GM18507 (cell line): ENCODE results near the gene FIGNL2.
"Not testable (repeated sequence)": the region's sequence is repeated elsewhere in the genome, so short reads cannot be mapped to it uniquely, and the experiment has no call there.

Experiments
- DNase-seq: peaks from one replicate; pipeline ENCODE4 v3.0.0; 2011; ENCODE audit warnings: low read depth; ENCODE audit not compliant: insufficient read length; ENCODE audit errors: extremely low spot score
- FAIRE-seq: peaks from 2 replicates; lab custom pipeline; 2011; peaks lifted over from hg19 to GRCh38; lab: Jason Lieb, UNC

The FIGNL2 gene

GRCh38 chr12:51848326-51848727 lies at the start of gene FIGNL2:
TSS of gene FIGNL2 (minus strand) at chr12:51848718. CDS start at chr12:51822413, 26,305 bp downstream.
- DNase-seq (no peak), FAIRE-seq (no peak)

GRCh38 chr12:51897181-51897580 lies 48.7 kb upstream of the FIGNL2 start:
- DNase-seq: no peak
- FAIRE-seq: no peak

GRCh38 chr12:51896236-51896635 lies 47.7 kb upstream of the FIGNL2 start:
- DNase-seq: no peak

GRCh38 chr12:51895378-51896135 lies 47.0 kb upstream of the FIGNL2 start:
- DNase-seq (no peak), FAIRE-seq (no peak)

More at GRCh38 chr12:51896236-51896635, 47.7 kb upstream of the FIGNL2 start:
- FAIRE-seq: no peak

- DNase-seq (no peak), FAIRE-seq (no peak)
Observed at GRCh38 chr12:51893786-51894185, 45.3 kb upstream of the FIGNL2 start.

- FAIRE-seq (no peak), DNase-seq (no peak)
Observed at GRCh38 chr12:51891843-51892242, 43.3 kb upstream of the FIGNL2 start.

- FAIRE-seq: no peak
- DNase-seq: no peak
Observed at GRCh38 chr12:51890511-51891171, 42.1 kb upstream of the FIGNL2 start.

GRCh38 chr12:51890133-51890464 lies 41.6 kb upstream of the FIGNL2 start:
- FAIRE-seq: no peak

GRCh38 chr12:51889216-51890132 lies 41.0 kb upstream of the FIGNL2 start:
- no peak for FAIRE-seq
- DNase-seq: no peak

More at GRCh38 chr12:51890133-51890464, 41.6 kb upstream of the FIGNL2 start:
- DNase-seq: no peak

GRCh38 chr12:51888316-51889215 lies 40.0 kb upstream of the FIGNL2 start:
- DNase-seq: no peak
- no peak for FAIRE-seq

- FAIRE-seq (no peak), DNase-seq (no peak)
Observed at GRCh38 chr12:51887476-51888315, 39.2 kb upstream of the FIGNL2 start, which contains the start of gene ANKRD33. TSS of gene ANKRD33 (plus strand) at chr12:51888103. CDS start at chr12:51888187, 84 bp downstream.

- FAIRE-seq (no peak), DNase-seq (no peak)
Observed at GRCh38 chr12:51886021-51886710, 37.6 kb upstream of the FIGNL2 start.

GRCh38 chr12:51885294-51886020 lies 36.9 kb upstream of the FIGNL2 start:
- DNase-seq, FAIRE-seq: not testable (repeated sequence)

- FAIRE-seq (no peak), DNase-seq (no peak)
Observed at GRCh38 chr12:51884676-51885229, 36.2 kb upstream of the FIGNL2 start.

- FAIRE-seq (no peak), DNase-seq (no peak)
Observed at GRCh38 chr12:51883998-51884675, 35.6 kb upstream of the FIGNL2 start.

- DNase-seq (no peak), FAIRE-seq (no peak)
Observed at GRCh38 chr12:51883295-51883694, 34.8 kb upstream of the FIGNL2 start.
